ENCODE data around the gene MEGF10. TPM values are rescaled to one million over a fixed set of nuclear protein-coding genes. Genes with fewer than 3 reads are reported as not detected.
"Not testable (repeated sequence)": the region's sequence is repeated elsewhere in the genome, so short reads cannot be mapped to it uniquely, and the experiment has no call there.

Gene MEGF10
- total RNA-seq, 1 donor from 2014 or later: 0.69 TPM

DNA sequence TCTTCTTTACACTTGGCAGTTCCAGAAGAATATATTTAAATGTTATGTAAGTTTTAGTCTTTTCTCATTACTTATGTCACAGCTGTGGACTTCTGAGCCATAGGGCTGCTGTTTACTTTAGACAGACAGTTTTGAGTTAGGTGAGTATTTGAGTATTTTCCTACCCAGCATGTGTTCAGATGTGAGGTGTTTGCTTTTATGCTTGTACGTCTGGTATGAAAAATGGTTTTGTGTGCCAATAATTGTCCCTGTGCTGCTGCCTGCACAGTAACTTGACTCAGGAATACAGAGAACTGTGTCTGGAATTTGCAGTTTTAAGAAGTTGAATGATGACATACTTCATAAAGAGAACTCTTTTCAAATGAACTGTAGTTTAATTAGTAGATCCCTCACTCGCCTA lies 20.8 kb downstream of the MEGF10 start:
- H3K4me1 Mint-ChIP-seq (ENCODE audit: low read depth, unreplicated experiment): no peaks in the 10 kb centered on the region
- H3K36me3 Mint-ChIP-seq (ENCODE audit: unreplicated experiment): no peaks in the 10 kb centered on the region
- H3K27me3 Mint-ChIP-seq (ENCODE audit: unreplicated experiment): no peaks in the 10 kb centered on the region
- peaks cover 2% of the 10 kb centered on the region for H3K9me3 Mint-ChIP-seq (ENCODE audit: unreplicated experiment)
- H3K4me3 Mint-ChIP-seq (ENCODE audit: unreplicated experiment): no peak overlapping the region
- no peak overlapping the region for H3K27ac Mint-ChIP-seq (ENCODE audit: unreplicated experiment)
- TF ChIP-seq, protein P1, sequence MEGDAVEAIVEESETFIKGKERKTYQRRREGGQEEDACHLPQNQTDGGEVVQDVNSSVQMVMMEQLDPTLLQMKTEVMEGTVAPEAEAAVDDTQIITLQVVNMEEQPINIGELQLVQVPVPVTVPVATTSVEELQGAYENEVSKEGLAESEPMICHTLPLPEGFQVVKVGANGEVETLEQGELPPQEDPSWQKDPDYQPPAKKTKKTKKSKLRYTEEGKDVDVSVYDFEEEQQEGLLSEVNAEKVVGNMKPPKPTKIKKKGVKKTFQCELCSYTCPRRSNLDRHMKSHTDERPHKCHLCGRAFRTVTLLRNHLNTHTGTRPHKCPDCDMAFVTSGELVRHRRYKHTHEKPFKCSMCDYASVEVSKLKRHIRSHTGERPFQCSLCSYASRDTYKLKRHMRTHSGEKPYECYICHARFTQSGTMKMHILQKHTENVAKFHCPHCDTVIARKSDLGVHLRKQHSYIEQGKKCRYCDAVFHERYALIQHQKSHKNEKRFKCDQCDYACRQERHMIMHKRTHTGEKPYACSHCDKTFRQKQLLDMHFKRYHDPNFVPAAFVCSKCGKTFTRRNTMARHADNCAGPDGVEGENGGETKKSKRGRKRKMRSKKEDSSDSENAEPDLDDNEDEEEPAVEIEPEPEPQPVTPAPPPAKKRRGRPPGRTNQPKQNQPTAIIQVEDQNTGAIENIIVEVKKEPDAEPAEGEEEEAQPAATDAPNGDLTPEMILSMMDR (IDR thresholded peaks at IDR 0.05; ENCODE audit: partially characterized antibody, unreplicated experiment): no peak
- DNase-seq: no peak

GRCh38 chr5:127311781-127312525 lies 21.4 kb downstream of the MEGF10 start:
- H3K36me3 Mint-ChIP-seq (ENCODE audit: unreplicated experiment): no peaks in the 10 kb centered on the region
- H3K27me3 Mint-ChIP-seq (ENCODE audit: unreplicated experiment): no peaks in the 10 kb centered on the region
- H3K4me3 Mint-ChIP-seq (ENCODE audit: unreplicated experiment): no peak overlapping the region
- H3K4me1 Mint-ChIP-seq (ENCODE audit: low read depth, unreplicated experiment): no peaks in the 10 kb centered on the region
- TF ChIP-seq, protein P1 (IDR thresholded peaks at IDR 0.05; ENCODE audit: partially characterized antibody, unreplicated experiment): no peak
- no peak overlapping the region for H3K27ac Mint-ChIP-seq (ENCODE audit: unreplicated experiment)
- H3K9me3 Mint-ChIP-seq (ENCODE audit: unreplicated experiment): peaks cover 2% of the 10 kb centered on the region
- DNase-seq: no peak

- no peak overlapping the region for H3K4me3 Mint-ChIP-seq (ENCODE audit: unreplicated experiment)
These were observed 22.8 kb downstream of the MEGF10 start for GRCh38 chr5:127313379-127313778.

GRCh38 chr5:127313847-127314473 lies 23.4 kb downstream of the MEGF10 start:
- TF ChIP-seq, protein P1 (IDR thresholded peaks at IDR 0.05; ENCODE audit: partially characterized antibody, unreplicated experiment): peak; percentile 80
- peak; percentile 82 for DNase-seq
- no peaks in the 10 kb centered on the region for H3K36me3 Mint-ChIP-seq (ENCODE audit: unreplicated experiment)
- no peaks in the 10 kb centered on the region for H3K4me1 Mint-ChIP-seq (ENCODE audit: low read depth, unreplicated experiment)
- no peaks in the 10 kb centered on the region for H3K27me3 Mint-ChIP-seq (ENCODE audit: unreplicated experiment)
- H3K9me3 Mint-ChIP-seq (ENCODE audit: unreplicated experiment): peaks cover 2% of the 10 kb centered on the region
- H3K4me3 Mint-ChIP-seq (ENCODE audit: unreplicated experiment): no peak overlapping the region
- H3K27ac Mint-ChIP-seq (ENCODE audit: unreplicated experiment): no peak overlapping the region

More at GRCh38 chr5:127313379-127313778, 22.8 kb downstream of the MEGF10 start:
- TF ChIP-seq, protein P1 (IDR thresholded peaks at IDR 0.05; ENCODE audit: partially characterized antibody, unreplicated experiment): no peak
- DNase-seq: no peak
- H3K27me3 Mint-ChIP-seq (ENCODE audit: unreplicated experiment): no peaks in the 10 kb centered on the region
- no peak overlapping the region for H3K27ac Mint-ChIP-seq (ENCODE audit: unreplicated experiment)
- no peaks in the 10 kb centered on the region for H3K4me1 Mint-ChIP-seq (ENCODE audit: low read depth, unreplicated experiment)
- H3K9me3 Mint-ChIP-seq (ENCODE audit: unreplicated experiment): peaks cover 2% of the 10 kb centered on the region
- no peaks in the 10 kb centered on the region for H3K36me3 Mint-ChIP-seq (ENCODE audit: unreplicated experiment)

DNA sequence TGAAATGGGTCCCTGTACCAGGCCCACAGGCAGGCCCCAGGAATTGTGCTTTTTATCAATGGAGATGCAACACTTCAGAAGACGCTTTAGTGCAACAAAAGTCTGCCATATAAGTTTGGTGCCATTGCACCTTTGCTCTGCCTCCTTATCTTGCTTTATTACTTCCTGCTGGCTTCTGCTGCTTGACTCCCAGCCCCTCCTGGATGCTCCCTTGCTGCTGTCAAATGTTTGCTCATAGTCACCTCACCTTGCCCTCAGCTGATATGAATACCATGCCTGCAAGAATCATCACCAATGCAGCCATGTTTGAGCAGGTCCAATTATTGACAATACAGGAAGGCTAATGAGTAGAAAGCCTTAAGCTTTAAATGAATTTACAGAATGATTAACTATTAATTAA lies 25.4 kb downstream of the MEGF10 start:
- TF ChIP-seq, protein P1 (IDR thresholded peaks at IDR 0.05; ENCODE audit: partially characterized antibody, unreplicated experiment): no peak
- no peak for DNase-seq
- Mint-ChIP-seq H3K27ac (ENCODE audit: unreplicated experiment) (no peak overlapping the region), H3K4me3 (ENCODE audit: unreplicated experiment) (no peak overlapping the region), H3K4me1 (ENCODE audit: low read depth, unreplicated experiment) (no peaks in the 10 kb centered on the region), H3K9me3 (ENCODE audit: unreplicated experiment) (no peaks in the 10 kb centered on the region), H3K36me3 (ENCODE audit: unreplicated experiment) (no peaks in the 10 kb centered on the region), H3K27me3 (ENCODE audit: unreplicated experiment) (no peaks in the 10 kb centered on the region)

DNA sequence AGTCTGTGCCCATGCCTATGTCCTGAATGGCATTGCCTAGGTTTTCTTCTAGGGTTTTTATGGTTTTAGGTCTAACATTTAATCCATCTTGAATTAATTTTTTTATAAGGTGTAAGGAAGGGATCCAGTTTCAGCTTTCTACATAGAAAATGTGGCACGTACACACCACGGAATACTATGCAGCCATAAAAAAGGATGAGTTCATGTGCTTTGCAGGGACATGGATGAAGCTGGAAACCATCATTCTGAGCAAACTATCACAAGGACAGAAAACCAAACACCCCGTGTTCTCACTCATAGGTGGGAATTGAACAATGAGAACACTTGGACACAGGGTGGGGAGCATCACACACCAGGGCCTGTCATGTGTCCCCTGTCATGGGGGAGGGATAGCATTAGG lies 26.8 kb downstream of the MEGF10 start:
- H3K36me3 Mint-ChIP-seq (ENCODE audit: unreplicated experiment); DNase-seq; H3K4me1 Mint-ChIP-seq (ENCODE audit: low read depth, unreplicated experiment); H3K4me3 Mint-ChIP-seq (ENCODE audit: unreplicated experiment); H3K27me3 Mint-ChIP-seq (ENCODE audit: unreplicated experiment); H3K9me3 Mint-ChIP-seq (ENCODE audit: unreplicated experiment); H3K27ac Mint-ChIP-seq (ENCODE audit: unreplicated experiment): not testable (repeated sequence)

All from glutamatergic neuron (in vitro differentiated cells).